Measurements from ENCODE around the gene PLAC8.
A peak's percentile ranks its signal among the peaks of the same experiment; 100 is the strongest.

The PLAC8 gene, protein sequence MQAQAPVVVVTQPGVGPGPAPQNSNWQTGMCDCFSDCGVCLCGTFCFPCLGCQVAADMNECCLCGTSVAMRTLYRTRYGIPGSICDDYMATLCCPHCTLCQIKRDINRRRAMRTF

DNA sequence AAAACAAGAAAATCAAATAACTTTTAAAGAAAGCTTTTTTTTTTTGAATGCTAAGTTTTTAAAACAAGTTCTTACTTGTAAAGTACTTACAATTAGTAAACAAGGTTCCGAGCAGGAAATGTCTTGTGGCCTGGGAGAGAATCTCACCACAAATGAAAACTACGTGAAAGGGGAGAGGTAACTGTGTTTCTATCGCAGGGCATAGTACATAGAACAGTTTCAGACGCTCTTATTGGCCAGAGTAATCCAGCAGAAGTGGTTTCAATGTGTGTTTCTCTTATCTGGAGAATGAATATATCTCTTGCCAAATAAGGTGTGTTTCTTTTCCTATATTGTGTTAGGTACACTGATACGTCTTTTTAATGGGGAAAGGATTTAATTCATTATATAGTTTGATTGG, at the start of gene PLAC8:
Gene PLAC8 (minus strand): TSS at position 154 of the 400 bp plus-strand sequence. CDS start 6,808 bp downstream, outside the sequence.
- no peak for DNase-seq

DNA sequence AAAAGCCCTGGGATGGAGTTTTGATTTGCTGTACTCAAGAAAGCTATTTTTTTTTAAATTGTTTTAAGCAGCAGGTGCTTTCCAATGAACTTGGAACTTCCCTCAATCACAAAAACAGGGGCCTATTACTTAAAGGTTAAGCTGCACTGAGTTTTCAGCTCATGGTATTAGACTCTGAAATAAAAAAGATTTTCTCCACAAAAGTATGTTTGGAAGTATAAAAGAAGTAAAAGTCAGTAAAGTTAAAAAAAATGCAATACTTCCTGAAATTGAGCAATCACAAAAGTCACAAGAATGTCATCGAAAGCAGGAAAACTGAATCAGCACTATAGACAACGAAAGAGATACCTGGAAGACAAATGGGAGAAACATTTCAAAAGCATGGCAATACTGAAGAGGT, 38.9 kb upstream of the PLAC8 start:
- no peak for DNase-seq

DNA sequence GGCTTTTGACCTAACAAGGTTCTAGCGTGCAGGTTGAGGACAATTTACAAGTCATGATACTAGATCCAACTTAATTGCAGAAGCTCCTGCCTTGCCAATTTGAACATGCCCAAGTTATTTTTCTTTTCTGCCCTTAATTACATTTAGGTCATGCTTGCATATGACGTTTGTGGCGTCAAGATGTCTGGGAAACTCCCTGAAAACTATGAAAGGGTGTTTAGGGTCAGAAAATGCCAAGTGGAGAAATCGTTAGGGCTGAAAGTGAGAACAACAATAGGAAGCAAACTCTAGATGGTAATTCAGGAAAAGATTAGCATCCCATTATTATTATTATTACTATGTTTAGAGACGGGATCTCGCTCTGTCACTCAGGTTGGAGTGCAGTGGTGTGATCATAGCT, 38.2 kb upstream of the PLAC8 start:
- no peak for DNase-seq

DNA sequence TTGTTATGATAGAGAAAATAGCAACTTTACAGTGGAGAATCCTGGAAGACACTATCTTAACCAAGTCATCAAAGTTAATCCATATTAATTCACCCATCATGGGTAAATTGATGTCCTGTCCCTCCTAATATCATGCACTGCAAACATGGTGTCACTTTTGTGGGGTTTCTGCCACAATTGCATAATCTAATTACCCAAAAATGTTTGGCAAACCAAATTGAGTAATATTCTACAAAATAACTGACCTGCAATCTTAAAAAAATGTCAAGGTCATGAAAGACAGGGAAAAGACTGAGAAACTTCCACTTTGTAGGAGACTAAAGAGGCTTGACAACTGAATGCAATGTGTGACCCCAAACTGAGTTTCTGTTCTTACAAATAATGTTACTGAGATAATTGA, 37.1 kb upstream of the PLAC8 start:
- no peak for DNase-seq

DNA sequence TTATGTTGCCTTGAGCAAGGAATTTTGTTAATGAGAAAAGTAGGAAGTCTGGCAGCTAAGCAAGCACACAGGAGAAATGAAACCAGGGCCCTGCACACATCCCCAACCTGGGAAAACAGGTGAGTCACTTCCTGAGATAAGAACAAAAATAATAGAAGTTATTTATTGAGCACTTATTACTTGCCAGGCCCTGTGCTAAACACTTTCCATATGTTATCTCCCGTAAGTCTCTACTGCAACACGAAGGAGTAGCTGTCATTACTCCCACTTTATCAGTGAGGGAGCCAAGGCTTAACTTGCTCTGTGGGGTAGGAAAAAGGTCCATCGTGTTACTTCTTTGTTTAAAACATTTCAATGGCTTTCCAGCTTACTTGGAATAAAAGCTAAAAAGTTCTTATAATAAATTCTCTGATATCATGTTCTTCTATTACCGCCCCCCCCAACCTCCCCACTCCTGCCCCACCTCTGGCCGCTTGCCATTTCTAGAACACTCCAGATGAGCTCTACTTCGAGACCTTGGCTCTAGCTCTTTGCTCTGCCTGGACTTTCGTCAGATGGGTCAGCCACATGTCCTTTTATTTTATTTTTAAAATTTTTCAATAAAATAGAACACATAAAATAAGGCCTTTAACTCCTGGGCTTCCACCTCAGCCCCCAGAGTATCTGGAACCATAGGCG, 36.3 kb upstream of the PLAC8 start:
- no peak for DNase-seq

DNA sequence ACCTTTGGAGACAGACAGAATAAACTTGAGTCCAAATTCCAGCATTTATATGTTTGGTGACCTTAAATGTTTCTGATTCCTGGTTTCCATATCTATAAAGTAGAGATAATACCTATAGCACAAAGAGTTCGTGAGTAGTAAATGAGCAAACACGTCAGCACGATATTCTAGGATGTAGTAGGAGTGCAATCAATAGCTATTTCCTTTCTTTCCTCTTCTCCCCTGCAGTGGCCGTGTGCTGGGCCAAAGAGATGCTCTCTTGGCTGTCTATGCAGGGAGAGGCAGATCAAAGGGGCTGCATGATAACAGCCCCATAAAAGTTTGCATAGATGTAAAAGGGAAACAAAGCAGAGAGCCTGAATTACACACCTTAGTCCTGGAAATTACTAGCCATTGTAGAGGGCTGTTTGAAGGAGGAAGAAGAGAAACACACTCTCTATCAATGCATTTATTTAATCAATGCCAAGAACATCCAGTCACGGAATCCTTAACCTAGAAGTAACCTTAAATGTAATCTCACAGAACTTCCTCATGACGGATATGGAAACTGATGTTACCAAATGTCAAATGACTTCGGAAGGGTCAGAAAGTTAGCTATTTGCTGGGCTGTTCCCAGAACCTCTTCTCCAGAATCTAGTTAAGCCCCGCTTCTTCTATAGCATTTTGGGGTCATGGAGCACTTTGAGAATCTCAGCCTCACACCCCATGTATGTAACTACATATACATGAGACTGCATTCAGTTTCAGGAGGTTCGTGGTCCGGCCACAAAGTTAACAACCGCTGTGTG, 35.5 kb upstream of the PLAC8 start:
- DNase-seq: no peak

DNA sequence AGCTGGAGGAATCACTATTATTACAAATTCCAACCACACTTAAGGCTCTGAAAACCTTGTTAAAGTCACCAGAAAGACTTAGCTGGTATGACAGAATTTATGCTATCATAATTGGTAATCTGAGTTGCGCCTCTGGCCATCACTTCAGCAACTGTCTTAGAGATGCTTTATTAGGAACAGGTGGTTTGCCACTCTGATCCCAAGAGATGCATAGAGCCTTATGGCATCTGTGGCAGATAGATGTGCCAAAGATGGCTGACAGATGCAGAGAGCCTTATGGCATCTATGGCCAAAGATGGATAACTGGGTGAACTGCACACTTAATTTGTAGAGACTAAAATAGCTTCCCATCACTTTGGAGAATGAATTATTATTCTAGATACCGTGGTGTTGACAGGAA, 32.3 kb upstream of the PLAC8 start:
- DNase-seq: no peak

DNA sequence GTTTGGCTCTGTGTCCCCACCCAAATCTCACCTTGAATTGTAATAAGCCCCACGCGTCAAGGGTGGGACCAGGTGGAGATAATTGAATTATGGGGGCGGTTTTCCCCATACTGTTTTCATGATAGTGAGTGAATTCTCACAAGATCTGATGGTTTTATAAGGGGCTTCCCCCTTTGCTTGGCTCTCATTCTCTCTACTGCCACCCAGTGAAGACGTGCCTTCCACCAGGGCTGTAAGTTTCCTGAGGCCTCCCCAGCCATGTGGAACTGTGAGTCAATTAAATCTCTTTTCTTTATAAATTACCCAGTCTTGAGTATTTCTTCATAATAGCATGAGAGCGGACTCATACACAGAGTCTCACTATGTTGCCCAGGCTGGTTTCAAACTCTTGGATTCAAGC, 31.2 kb upstream of the PLAC8 start:
- DNase-seq: peak; percentile 54

DNA sequence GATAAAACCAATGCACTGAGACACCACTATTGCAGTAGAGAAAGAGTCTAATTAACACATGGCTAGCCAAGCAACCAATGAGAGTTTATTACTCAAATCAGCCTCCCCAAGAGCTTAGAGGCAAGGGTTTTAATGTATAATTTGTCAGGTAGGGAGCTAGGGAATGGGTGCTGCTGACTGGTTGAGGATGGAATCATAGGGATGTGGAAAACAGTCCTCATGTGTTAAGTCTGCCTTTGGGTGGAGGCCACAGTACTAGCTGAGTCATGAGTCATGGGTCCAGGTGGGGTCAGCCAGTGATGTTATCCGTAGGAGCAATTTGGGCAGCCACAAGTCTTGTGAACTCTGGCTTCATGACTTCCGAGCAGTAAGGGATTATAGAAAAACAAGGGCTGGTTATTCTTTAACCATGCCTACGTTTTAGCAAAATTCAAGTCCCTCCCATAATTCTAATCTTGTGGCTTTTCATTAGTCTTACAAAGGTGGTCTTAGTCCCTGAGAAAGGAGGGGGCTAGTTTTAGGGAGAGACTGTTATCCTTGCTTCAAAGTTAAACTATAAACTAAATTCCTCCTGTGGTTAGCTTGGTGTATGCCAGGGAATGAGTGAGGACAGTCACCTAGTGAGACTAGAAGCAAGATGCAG, 25.1 kb upstream of the PLAC8 start:
- no peak for DNase-seq

DNA sequence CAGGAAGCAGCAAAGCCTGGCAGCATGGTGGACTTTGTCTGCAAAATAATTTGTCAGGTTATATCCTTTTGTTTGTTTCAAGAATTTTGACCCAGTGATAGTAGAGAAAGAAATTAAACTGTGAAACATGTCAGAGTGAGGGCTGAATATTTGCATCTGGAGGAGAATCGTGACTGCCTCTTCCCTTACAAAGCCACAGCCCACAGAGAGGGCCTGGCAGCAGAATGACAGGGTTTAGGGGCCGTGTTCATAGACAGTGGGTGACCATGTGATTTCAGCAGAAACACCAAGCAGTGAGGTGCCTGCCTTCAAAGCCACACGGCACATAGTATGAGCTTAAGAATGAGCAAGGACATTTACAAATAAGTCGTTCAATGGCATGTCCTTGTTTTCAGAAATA, 24.4 kb upstream of the PLAC8 start:
- peak; percentile 66 for DNase-seq

DNA sequence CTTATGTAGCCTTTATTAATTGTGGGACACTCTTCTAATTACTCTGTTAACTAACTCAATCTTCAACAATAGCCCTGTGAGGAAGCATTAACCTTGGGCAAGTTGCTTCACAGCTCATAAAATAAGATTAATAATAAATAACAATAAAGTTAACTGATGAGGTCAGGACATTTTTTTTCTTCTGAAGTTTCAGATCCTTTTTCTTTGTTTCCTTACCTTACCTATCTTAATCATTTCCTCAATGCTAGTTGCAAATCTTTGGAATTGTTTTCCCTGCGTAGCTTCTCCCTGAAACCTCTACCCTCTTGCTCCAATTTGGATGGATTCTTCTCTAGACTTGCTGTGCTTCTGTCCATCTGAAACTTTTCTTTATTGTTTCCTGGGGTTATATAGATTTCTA, 17.5 kb upstream of the PLAC8 start:
- no peak for DNase-seq

DNA sequence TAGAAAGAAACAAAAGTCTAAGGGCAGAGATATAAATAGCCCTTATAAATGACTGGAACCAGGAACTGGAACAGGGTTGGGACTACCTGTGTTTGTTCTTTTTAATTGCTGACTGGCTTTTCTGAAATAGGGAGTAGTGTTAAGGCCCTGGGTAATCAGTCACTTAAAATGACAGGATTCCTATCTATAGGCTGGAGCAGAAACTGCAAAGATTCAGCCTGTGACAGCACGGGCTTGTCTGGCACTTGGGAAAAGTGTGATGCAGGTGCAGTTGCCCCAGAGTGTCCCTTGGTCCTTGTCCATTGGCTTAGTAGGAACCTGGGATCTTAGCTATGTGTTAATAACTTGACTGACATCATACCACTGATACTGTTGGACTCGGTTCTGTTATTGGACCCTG, 14.7 kb upstream of the PLAC8 start:
- DNase-seq: no peak

DNA sequence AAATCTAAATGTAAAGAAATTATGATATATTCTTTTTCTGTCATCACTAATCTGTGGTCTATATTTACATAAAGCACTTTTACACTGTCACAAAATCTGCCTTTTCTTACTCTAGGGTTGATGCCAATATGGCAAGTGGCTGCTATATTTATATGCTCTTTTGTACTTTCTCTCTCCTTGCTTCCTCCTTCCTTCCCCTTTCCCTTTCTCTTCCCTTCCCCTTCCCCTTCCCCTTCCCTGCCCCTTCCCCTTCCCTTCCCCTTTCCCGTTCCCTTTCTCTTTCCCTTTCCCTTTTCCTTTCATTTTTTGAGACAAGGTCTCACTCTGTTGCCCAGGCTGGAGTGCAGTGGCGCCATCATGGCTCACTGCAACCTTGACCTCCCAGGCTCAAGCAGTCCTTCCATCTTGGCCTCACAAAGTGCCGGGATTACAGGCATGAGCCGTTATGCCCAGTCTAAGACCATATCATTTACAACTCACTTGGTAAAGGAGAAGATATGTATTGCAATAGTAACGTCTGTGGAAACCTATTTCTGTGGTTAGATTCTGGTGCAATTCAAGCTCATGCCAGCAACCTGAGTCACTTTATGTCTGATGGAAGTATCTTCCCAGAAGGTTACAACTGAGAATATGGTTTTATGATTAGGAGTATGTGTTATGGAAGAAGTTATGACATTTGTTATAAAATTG, 13.9 kb upstream of the PLAC8 start:
- DNase-seq: no peak

DNA sequence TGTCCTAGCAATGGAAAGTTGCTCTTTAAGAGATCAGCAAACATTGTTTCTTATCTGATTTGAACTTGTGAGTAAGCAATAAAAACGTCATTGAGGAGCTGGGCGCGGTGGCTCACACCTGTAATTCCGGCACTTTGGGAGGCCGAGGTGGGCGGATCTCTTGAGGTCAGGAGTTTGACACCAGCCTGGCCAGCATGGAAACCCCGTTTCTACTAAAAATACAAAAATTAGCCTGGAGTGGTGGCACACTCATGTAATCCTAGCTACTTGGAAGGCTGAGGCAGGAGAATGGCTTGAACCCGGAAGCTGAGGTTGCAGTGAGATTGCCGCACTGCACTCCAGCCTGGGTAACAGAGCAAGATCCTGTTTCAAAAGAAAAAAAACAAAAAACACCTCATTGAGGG, 11.2 kb upstream of the PLAC8 start:
- no peak for DNase-seq

DNA sequence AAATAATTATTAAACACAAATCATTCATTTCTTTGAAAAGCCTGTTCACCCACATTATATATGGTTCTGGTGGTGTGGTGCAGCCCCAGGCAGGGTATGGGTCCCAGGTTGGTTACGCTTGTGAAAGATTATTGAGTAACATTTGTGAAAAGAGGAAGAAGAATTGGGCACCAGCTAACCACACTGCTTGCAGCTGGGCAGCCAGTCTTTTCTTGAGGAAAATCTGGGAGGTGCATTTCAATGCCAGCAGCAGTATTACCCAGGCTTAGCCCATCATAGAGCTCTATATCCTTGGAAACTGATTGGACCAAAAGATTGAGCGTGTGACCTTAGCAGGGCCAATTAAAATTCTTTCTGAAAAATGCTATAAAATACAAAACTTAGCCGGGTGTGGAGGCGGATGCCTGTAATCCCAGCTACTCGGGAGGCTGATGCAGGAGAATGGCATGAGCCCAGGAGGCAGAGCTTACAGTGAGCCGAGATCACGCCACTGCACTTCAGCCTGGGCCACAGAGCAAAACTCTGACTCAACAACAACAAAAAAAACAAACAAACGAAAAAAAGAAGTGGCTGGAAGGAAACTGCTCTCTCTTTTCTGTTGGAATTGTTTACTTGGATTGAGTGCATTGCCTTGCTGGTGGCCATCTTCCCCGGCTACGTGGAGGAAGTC, 9.7 kb upstream of the PLAC8 start:
- DNase-seq: no peak

DNA sequence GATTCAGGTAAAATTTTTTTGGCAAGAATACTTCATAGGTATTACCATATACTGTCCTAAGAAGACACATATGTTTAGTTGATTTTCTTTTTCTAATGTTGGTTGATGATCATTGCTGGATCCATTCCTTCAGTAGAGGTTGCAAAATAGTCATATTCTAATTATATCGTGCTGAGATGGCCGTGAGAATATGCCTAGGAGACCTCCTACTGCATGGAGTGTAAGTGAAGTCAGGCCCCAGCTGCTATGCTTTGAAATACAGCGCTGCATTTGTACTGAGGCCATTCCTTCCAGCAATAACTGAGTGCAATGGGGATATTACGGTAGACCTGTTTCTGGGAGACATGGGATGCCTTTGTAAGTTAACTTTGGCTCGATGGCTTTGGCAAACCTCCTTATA, 6.7 kb upstream of the PLAC8 start:
- DNase-seq: no peak

DNA sequence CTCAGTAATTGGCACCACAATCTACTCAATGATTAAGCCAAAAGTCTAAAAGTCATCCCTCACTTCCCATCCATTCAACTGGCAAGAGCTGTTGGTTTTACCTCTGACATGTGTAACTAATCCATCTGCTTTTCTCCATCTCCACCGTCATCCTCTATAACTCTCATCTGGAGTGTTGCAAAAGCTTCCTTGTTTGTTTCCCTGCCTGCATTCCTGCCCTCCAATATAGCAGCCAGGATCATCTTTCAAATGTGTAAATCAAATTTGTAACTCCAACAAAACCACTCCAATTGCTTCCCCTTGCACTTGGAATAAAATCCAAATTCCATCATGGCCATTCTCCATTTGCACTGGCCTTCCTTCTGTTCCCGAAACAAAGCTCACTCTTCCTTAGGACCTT, 4.3 kb upstream of the PLAC8 start:
- DNase-seq: no peak

DNA sequence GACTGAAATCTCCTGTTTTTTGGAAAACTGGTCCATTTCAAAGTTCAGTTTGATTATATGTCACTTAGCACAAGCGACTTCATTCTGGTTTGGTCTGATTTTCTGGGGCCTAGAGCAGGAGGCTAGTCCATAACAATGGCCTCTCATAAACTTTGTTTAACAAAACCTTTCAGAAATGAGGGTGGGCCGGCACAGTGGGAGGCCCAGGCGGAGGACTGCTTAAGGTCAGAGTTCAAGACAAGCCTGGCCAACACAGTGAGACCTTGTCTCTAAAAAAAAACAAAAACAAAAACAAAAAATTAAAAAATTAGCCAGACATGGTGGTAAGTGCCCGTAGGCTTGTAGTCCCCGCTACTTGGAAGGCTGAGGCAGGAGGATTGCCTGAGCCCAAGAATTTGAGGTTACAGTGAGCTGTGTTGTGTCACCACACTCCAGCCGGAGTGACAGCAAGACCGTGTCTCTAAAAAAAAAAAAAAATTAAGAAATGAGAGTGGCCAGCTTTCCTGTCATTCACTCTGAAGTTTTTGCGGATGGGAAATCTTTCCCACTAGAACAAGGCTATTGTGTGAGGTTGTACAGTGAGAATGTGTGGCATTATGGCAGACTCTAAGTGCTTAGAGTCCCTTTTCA, 1.2 kb upstream of the PLAC8 start:
- DNase-seq: no peak

DNA sequence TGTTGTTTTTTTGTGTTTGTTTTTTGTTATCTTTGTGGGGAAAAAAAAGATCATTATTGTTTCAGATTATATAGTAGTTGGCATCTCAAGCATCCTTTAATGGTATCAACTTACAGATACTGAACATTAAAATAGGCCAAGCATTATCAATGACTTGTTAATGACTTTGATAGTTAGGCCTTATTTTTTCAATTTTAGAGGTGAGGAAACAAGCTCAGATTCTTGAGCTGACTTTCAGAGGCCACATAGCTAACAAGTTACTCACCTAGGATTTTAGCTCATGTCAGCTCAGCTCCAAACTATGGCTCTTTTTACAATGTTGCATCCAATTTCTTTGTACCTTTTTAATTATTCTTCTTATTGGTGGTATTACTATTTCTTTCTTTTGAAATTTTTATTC, 471 bp upstream of the PLAC8 start:
- DNase-seq: no peak

DNA sequence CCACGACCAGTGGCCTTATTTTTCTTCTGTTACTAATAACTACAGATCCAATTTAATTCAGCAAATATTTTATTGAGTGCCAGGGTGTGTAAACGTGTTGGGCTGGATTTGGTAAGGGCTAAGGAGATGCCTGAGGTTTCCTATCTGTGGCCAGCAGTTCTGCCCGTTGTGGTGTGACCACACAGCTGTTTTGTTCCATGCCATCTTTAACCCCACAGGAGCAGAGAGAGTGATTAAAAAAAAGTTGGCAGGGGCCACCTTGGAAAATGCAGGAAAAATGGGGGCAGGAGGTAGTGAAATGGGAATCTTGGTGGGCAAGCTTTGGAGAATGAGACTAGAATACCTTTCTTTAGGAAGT, 1.1 kb downstream of the PLAC8 start:
- DNase-seq: no peak

DNA sequence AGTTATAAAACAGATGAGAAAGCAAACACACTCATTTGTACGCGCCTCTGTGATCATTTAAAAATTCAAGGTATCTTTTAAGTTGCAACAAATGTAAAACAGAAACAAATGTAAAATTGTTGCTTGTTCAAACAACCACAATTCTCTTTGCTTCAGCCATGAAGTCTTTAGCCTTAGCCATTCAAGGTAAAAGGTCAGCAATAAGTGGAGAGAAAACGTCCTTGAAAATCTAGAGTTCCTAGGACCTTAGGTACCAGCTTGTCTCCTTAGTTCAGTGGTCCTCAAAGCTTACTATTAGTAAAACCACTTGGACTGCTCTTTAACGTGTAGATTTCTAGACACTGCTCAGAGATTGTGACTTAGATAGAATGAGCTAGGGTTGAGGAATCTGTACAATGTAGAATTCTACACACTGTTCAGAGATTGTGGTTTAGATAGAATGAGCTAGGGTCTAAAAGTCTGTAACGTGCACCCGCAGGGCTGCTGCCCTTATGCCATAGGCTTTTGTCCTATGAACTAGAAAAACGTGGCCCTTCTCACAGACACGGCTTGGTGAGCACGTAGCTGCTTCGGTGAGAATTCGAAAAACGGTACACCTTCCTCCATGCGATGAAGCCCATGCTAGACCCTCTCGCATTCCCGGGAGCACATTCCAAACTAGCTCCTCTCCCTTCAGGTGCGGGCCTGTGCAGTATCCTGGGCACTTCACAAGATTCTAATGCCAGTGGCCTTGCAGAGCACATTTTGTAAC, 1.7 kb downstream of the PLAC8 start:
- DNase-seq: peak; percentile 69

DNA sequence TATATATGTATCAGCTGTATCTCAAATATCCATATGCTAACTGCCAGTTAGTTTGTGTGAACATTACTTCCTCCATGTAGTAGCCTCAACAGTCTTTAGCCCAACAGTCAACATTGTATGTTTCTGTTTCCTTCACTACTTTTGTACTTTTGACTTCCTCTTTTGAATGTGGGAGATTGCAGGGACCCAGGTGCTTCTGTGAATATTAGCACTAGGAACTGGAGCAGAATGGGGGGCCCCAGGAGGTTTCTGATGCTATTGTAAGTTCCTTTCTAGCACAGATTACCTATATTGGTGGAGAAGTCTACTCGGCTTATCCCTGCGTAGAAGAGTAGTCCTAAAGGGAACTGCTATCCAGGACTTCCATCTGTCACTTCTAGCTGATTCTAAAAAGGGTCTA, 2.3 kb downstream of the PLAC8 start:
- DNase-seq: no peak
